RWPE2 (cell line): ENCODE data around the gene ADK.

Source experiments
- ATAC-seq: fragments of 200-7000 bp; cut with Tn5 transposase; 3 replicates; pipeline ENCODE4 v1.9.1; 2021; ENCODE audit warnings: low read depth
- DNase-seq: peaks from one replicate; pipeline ENCODE4 v3.0.0-alpha.2; 2020; ENCODE audit warnings: low spot score
- H3K27ac ChIP-seq: fragments of 450-650 bp; 2 replicates; pipeline ENCODE4 v1.5.1; 2017; ENCODE audit warnings: mild to moderate bottlenecking; ENCODE audit not compliant: poor library complexity, severe bottlenecking
- H3K27me3 ChIP-seq: fragments of 250-450 bp; sonication (Bioruptor Pico); 2 replicates; pipeline ENCODE4 v1.5.1; 2021; ENCODE audit warnings: mild to moderate bottlenecking, moderate library complexity; ENCODE audit not compliant: insufficient read depth, poor library complexity, severe bottlenecking
- H3K36me3 ChIP-seq: fragments of 250-450 bp; sonication (Bioruptor Pico); 2 replicates; pipeline ENCODE4 v1.5.1; 2020; ENCODE audit warnings: low read depth, mild to moderate bottlenecking, moderate library complexity
- H3K4me1 ChIP-seq: fragments of 250-450 bp; sonication (Bioruptor Pico); 2 replicates; pipeline ENCODE4 v1.5.1; 2021; ENCODE audit warnings: mild to moderate bottlenecking, moderate library complexity; ENCODE audit not compliant: insufficient read depth, poor library complexity, severe bottlenecking
- H3K4me3 ChIP-seq: fragments of 250-450 bp; sonication (Bioruptor Pico); 2 replicates; pipeline ENCODE4 v1.5.1; 2021; ENCODE audit warnings: mild to moderate bottlenecking, moderate library complexity; ENCODE audit not compliant: severe bottlenecking
- H3K9me3 ChIP-seq: fragments of 250-450 bp; sonication (Bioruptor Pico); 2 replicates; pipeline ENCODE4 v1.5.1; 2021; ENCODE audit warnings: mild to moderate bottlenecking, moderate library complexity; ENCODE audit not compliant: severe bottlenecking
- CTCF ChIP-seq: fragments of 450-650 bp; IDR thresholded peaks from one replicate; pipeline ENCODE4 v1.5.1; 2017; ENCODE audit warnings: mild to moderate bottlenecking, moderate library complexity; ENCODE audit not compliant: poor library complexity, severe bottlenecking

The ADK gene

GRCh38 chr10:74500026-74500704, 349.1 kb downstream of the ADK start:
- Histone ChIP-seq H3K4me1 (peaks cover 28% of the 10 kb centered on the region), H3K27me3 (no peaks in the 10 kb centered on the region), H3K9me3 (no peaks in the 10 kb centered on the region), H3K27ac (no peak overlapping the region), H3K4me3 (no peak overlapping the region), H3K36me3 (peaks cover 7% of the 10 kb centered on the region; the same call in 1 of the 2 replicates)
- no peak for TF ChIP-seq CTCF
- no peak for ATAC-seq
- DNase-seq, result no peak

GRCh38 chr10:74500816-74501215, 349.8 kb downstream of the ADK start:
- Histone ChIP-seq H3K4me1 (peaks cover 28% of the 10 kb centered on the region), H3K9me3 (no peaks in the 10 kb centered on the region), H3K27ac (peak overlapping the region; percentile 76), H3K36me3 (peaks cover 7% of the 10 kb centered on the region; the same call in 1 of the 2 replicates), H3K4me3 (no peak overlapping the region), H3K27me3 (no peaks in the 10 kb centered on the region)
- DNase-seq, result no peak
- no peak for ATAC-seq
- no peak for TF ChIP-seq CTCF

- no peak for TF ChIP-seq CTCF
- Histone ChIP-seq H3K9me3 (no peaks in the 10 kb centered on the region), H3K27ac (peak overlapping the region; percentile 76), H3K36me3 (peaks cover 7% of the 10 kb centered on the region; the same call in 1 of the 2 replicates), H3K4me1 (peaks cover 28% of the 10 kb centered on the region), H3K27me3 (no peaks in the 10 kb centered on the region), H3K4me3 (no peak overlapping the region)
- ATAC-seq (peak; percentile 93), DNase-seq (no peak)
Observed at GRCh38 chr10:74502963-74503608, 352.1 kb downstream of the ADK start.

GRCh38 chr10:74507951-74508350, 356.9 kb downstream of the ADK start:
- no peak for DNase-seq
- Histone ChIP-seq H3K4me1 (peaks cover 10% of the 10 kb centered on the region), H3K36me3 (peaks cover 14% of the 10 kb centered on the region), H3K27me3 (no peaks in the 10 kb centered on the region), H3K9me3 (peaks cover 18% of the 10 kb centered on the region), H3K27ac (no peak overlapping the region), H3K4me3 (no peak overlapping the region)
- ATAC-seq, result no peak
- no peak for TF ChIP-seq CTCF

- DNase-seq, result no peak
- Histone ChIP-seq H3K4me3 (no peak overlapping the region), H3K36me3 (peaks cover 13% of the 10 kb centered on the region), H3K9me3 (peaks cover 28% of the 10 kb centered on the region), H3K27me3 (no peaks in the 10 kb centered on the region), H3K27ac (no peak overlapping the region), H3K4me1 (no peaks in the 10 kb centered on the region)
- no peak for ATAC-seq
- no peak for TF ChIP-seq CTCF
Observed at GRCh38 chr10:74510594-74510993, 359.6 kb downstream of the ADK start.
